Hippocampal formation (tissue), 2 donors: Measurements from ENCODE around the gene KIAA0753.
"Not testable (repeated sequence)": the region's sequence is repeated elsewhere in the genome, so short reads cannot be mapped to it uniquely, and the experiment has no call there.

Source experiments
- DNase-seq, 2 donors: peaks; one replicate each; lab custom pipeline; 2025; lab: John Stamatoyannopoulos, UW

KIAA0753 gene

DNA sequence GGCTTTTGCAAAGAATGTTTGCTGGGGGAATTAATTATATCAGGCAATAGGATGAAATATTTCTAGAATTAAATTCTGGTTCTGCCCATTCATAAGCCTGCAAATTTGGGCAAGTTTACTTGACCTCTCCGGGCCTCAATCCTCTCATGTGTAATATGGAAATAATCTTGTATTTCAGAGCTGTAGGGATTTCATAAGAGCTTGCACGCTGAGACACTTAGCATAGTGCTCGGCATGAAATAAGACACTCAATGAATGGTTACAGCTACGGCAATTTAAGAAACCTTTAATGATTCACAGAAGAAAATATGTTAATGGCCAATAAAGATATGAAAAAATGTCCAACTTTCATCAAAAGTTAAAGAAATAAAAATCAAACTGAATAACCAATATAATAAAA lies 43.6 kb downstream of the KIAA0753 start:
- no peak for DNase-seq

DNA sequence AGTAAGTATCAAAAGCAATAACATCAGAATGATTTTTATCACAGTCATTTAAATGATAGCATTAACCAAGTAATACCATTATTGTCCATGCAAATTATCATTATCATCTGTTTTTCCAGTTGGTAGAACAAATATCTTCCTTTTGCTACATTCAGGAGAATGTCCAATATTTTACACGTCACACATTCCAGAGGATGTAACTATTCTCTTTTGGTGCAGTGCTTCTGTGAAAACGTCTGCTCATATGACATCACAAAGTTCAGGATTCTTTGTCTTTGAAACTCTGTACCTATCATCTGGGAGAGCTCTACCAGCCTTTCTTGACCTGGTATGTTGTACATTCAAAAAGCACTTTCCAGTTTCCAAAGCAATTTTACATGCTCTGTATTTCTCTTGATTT lies 44.0 kb downstream of the KIAA0753 start:
- DNase-seq, result no peak

DNA sequence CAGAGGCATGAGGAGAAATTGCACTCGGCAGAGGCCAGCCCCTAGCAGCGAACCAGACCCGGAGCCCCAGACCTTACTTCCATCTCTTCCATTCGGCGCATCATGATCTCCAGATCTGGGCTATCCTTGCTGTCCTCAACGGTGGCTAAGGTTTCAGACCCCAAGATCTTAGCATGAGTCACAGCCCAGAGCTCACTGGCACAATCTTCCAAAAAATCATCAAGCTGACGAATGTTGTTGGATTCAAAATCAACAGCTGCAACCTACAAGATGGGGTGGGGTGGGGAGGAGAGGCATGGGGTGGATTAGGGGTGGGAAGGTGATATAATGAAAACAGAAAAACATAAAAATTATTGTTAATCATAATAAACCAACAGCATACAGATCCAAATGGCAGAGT lies 44.4 kb downstream of the KIAA0753 start:
- no peak for DNase-seq

DNA sequence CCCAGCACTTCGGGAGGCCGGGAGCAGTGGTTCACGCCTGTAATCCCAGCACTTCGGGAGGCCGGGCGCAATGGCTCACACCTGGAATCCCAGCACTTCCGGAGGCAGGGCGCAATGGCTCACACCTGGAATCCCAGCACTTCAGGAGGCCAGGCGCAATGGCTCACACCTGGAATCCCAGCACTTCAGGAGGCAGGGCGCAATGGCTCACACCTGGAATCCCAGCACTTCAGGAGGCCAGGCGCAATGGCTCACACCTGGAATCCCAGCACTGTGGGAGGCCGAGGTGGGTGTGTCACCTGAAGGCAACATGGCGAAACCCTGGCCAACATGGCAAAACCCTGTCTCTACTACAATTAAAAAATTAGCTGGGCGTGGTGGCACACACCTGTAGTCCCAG lies 47.1 kb downstream of the KIAA0753 start:
- not testable (repeated sequence) for DNase-seq

DNA sequence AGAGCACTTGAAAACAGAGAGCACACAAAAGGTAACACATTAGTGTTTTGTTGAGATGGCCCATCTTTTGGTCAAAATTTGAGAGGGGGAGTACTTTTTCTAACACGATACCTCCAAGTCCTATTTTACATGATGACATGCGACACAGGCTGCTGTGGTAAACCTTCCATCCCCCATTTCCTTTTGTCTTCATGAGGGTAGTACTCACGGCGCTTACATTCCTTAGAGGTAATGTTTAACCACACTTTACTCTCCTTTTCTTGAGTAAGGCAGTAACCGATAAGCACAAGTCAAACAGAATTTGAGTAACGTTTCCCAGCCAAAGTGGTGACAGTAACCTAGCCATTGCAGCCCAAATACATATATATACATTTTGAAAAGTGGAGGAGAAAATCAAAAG lies 48.3 kb downstream of the KIAA0753 start:
- DNase-seq, result no peak

DNA sequence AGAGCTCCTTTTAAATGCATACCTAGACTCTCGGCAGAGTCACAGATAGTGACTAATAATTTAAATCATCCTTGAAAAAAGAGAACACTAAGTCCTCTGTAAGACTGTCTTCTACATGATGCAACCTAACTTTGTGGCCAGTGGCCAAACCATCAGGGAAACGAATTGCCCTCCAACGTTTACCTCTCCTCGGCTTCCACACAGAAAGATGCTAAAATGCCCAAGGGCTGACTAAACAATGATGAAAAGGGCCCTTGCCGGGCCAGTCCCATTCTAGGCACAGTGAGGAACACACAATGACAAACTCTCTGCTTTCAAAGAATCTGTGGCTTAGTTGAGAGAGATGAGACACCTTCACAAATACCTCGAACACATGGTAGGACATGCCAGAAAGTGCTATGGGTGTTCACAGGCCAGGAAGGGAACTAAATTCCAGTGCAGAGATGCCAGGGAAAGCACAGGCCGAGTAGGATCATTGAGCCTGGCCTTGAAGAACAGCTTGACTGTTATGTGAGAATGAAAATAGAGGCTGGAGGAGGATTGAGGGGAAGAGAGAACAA lies 48.8 kb downstream of the KIAA0753 start:
- DNase-seq, result no peak

DNA sequence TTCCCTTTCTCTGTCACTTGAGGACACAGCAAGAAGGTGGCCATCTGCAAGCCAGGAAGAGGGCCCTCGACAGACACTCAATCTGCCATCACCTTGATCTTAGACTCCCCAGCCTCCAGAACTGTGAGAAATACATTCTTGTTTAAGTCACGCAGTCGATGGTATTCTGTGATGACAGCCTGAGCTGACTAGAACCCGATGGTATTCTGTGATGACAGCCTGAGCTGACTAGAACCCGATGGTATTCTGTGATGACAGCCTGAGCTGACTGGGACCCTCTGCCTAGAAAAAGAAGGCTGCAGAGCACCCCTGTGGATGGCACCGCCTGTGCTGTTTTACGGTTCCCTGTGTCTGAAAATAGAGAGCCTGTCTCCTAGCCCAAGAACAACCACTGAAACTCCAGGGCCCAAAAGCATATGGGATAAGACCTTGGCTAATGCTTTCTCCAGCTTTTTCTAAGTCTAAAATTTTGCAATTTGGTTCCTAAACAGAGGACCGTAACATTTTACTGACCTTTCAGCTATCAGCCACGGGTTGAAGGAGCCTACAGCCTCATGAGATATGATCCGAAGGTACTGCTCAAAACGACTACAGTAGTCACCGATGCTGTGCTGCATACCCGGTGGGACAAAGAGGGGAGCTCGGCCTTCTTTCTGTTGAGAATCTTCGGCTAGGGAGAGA lies 51.1 kb downstream of the KIAA0753 start:
- no peak for DNase-seq

DNA sequence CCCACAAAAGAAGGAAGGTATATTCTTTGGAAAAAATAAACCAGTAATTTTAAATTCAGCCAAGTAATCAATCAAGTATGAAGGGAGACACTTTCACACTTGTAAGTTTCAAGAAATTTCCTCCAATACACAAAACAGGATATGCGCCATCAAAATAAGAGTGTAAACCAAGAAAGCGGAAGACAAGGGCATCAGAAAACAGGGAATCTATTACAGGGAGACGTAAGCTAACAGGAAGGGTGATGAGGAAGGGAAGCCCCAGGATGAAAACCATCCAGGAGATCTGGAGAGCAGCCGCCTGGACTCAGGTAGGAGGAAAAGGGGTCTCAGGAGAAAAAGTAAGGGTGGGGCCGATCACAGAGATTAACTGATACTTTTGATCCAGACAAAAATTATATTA lies 52.3 kb downstream of the KIAA0753 start:
- DNase-seq, result no peak

DNA sequence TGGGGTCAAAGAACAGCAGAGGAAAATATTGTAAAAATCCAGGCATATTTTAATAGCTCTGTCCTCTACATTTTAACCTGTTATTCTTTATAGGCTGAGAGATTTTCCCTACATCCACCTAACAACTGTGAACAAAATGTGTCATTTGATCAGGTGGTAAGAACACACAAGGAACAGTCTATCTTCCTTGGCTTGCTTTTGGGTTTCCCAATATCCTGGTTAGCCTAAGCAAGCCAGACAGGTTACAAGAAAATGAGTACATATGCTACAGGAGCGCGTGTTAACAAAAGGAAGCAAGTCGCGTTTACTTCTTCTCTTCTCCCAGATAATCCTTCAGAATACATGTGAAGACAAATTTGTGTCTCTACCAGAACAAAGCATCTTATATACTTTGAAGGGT lies 53.2 kb downstream of the KIAA0753 start:
- DNase-seq, result no peak

DNA sequence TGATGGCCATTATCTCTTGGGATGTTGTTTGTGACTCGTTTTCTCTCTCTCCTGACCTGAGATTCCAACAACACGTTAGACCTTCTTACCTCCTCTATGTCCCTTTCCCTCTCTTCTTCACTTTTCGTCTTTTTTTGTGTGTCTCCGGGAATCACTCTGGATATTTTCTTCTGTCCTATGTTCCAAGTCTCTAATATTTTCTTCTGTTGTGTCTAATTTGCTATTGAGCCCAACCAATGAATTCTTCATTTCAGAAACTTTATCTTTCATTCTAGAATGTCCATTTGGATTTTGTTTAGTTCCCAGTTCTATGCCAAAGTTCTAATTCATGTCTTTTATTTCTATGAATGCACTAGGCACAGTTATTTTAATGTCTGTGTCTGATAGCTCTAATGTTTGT lies 57.1 kb downstream of the KIAA0753 start:
- DNase-seq, result no peak

DNA sequence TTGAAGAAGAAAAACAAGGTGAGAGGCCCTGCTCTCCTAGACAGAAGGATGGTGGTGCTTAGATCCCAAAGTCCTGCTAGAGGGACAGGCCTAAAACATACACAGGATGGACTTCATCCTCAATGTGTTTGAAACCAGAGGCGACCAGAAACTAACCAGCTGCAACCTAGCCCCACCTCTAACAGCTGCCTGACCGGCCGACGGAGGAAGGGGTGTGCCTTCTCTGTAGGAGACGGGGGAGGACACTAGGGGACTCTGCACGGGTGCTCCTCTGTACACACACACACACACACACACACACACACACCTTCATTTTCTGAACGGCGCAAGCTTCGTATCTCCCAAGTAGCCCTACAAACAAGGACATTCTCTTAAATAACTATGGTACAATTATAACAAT lies 59.9 kb downstream of the KIAA0753 start:
- no peak for DNase-seq

DNA sequence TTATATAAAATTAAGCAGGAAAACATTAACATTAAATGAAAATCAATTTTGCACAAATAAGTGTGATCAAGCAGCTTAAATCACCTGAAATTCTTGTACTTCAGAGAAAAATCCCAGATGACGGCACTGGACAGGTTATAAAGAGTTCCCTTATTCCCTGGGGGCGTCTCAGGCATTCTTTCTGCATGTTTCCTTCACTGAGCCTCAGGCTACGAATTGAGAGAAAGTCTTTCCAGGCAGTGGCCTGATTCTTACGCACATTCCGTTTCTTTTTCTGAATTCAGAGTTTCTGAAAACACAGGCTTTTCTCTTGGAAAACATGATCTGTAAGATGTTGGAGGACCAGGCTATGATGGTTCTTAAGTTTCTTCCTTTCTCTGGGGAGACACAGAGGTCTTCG lies 62.0 kb downstream of the KIAA0753 start:
- no peak for DNase-seq

DNA sequence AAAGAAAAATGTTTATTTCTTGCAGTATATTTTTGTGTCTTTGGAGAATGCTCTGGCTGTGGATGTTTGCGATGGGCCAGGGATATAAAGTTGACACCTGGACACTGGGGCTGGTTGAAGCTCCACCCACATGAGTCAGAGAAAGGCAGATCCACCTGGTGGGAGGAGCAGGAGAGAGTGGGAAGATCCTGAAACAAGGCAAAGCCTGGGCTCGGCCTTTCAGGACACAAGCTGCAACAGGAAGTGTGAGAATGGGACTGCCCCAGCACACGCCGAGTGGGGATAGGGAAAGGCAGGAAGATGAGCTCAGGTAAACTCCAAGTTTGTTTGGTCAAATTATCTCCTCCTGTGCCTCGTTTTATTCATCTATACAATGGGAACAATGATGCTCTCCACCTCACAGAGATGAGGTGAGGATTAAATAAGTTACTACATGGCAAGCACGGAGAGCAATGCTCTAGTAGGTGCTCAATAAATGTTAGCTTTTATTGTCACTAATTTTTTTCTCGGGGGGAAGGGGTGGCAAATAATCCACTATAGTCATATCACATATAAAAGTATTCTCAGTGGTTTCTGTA lies 62.7 kb downstream of the KIAA0753 start:
- DNase-seq, result no peak

DNA sequence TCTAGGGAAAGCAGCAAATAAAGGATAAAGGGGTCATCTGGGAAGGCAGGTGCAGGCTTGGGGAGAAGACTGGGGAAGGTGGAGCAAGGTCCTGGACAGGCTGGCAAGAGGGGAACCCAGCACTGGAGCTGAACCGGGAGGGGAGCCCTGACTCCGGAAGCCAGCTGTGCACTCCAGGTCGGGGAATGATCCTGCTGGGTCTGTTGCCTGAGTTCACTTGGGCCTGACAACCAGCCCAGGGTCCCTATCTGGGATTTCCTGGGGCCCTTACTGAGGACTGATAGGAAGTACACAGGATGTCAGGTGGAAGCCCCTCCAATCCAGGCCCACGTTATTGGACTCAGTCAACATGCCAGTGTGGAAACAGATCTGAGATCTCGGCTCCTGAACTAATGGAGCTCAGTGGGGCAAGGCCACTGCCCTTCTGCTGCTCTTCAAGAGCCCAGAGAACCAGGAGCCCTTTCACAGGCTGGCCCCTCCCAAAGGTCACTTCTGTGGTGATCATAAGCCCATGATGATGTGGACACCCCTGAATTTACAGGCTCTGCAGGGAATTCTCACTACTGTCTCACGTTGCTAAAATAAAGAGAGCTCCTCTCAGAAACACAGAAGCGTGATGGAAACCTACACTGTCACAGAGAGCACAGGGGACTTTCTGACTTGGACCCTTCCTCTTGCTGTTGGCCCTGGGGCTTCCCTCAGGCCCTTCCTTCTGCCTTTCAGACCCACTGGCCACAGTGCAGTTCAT lies 64.3 kb downstream of the KIAA0753 start:
- no peak for DNase-seq

DNA sequence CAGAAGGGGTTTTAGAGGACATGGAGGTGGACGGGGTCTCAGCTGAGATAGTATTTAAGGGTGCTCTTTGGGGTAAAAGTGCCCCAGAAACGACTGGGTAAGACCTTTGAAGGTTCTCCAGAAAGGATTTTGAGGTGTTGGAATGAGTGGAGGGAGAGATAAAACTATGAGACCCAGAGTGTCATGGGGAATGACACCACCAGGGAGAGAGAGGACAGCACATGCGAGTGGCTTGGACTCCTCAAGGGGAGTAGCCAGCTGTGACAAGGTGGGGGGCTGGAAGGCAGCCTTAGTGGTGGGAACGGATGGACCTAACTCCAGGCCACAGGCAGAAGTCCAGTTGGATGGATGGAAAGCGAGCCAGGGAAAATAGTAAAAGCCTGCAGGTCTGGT lies 64.9 kb downstream of the KIAA0753 start:
- DNase-seq, result no peak

DNA sequence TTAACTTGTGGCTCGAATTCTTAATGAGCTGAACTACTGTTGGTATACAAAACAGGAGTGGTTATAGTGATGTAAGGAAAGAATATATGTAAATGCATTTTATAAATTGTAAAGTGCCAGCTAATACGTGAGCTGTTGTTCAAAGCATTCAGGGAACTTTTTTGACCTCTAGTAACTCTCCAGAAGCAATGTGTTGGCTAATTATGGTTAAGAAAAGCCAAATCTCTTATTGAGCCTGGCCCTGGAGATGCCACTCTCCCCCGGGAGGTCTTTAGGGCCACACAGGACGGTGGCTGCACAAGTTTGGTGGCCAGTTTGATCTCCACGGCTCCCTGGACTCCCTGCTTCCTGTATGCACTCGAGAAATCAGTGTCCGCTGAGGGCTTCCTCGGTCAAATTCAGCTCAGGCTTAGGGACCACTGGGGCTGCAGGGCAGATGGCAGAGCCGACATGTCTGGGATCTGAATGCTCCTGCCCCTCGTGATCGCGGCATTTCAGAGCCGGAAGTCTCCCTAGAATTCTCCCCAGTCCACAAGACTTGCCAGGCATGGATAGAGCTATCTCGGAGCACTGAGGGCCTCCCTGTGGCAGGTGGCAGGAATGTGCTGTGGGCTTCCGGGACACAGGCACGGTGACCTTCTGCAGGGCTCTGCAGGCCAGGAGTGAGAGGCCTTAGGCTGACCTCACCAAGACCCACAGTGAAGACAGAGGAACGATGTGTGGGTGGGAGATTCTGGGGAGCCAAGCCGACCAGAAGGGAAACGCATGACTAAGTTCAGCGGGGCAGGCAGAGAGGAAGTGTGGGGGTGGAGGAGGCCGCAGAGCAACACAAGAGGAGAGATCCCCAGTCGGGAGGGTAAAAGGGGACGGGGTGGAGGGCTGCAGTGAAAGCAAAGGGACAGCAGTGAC lies 65.6 kb downstream of the KIAA0753 start:
- no peak for DNase-seq

DNA sequence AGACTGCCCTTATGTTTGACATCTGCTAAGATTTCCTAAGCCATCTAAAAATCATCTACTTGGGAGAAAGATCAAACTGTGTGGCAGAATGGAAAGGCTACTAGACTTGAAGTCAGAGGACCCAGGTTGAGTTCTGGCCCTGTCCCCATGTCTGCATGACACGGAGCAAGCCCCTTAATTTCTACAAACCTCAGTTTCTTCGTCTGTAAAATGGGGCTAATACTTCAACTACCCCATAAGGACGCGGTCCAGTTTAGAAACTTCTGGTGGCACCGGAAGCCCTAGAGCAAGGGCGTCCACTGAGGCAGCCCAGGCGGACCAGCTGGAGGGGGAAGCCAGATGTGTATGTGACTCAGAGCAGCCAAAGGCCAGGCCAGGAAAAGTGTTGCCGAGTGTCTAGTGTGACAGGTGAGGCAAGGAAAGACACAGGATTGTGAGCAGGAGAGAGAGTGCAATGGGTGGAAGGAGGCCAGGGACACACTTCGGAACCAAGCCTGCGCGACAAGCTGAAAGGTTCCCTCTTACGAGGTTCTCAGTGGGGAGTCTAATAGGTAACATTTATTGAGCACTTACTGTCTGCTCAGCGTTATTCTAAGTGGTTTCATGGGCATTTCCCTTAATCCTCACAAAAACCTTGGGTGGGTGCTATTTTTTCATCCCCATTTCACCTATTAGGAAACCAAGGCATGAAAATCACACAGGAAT lies 66.4 kb downstream of the KIAA0753 start:
- no peak for DNase-seq

DNA sequence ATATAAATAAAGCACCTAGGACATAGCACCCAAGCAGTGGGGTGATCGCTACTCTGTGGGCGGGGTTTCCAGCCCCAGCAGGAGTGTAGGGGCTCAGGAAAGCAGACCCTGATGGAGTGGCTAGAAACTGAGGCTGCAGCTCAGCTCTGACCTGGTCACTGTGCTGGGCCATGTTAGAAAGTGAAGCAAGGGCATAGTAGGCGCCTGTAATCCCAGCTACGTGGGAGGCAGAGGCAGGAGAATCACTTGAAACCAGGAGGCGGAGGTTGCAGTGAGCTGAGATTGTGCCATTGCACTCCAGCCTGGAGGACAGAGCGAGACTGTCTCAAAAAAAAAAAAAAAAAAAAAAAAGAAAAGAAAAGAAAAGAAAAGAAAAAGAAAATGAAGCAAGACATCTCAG lies 67.0 kb downstream of the KIAA0753 start:
- DNase-seq, result not testable (repeated sequence)

DNA sequence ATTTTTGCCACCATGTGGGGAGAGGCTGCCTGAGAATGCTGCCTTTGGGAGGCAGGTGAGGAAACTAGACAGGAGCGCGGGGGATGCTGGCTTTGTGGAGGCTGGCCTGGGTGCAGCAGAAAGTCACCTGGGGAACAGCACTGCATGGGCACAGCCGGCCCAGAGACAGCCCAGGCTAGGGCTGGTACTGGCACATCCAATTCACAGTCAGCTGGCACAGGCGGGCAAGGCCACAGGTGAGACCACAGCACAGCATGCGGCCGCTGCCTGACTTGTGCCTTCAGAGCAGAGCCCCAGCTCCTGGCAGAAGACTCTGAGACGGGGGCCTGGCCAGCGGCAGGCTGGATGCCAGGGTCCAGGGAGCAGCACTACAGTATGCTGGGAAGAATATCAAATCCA lies 67.5 kb downstream of the KIAA0753 start:
- no peak for DNase-seq

DNA sequence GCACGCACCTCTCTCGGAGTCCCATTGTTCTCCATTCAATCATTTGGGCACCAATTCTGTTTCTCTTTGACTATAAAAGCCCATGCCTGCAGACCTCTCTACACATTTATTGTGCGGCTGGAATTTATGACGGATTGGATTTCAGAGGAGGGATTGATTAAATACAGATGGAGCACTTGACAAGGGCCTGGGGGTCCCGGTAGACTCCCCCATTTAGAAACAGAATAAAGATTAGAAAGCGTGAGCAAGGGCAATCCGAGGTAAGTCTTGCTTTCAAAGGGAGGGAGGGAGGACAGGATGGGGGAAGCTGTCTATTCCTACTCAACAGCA lies 69.1 kb downstream of the KIAA0753 start:
- no peak for DNase-seq

DNA sequence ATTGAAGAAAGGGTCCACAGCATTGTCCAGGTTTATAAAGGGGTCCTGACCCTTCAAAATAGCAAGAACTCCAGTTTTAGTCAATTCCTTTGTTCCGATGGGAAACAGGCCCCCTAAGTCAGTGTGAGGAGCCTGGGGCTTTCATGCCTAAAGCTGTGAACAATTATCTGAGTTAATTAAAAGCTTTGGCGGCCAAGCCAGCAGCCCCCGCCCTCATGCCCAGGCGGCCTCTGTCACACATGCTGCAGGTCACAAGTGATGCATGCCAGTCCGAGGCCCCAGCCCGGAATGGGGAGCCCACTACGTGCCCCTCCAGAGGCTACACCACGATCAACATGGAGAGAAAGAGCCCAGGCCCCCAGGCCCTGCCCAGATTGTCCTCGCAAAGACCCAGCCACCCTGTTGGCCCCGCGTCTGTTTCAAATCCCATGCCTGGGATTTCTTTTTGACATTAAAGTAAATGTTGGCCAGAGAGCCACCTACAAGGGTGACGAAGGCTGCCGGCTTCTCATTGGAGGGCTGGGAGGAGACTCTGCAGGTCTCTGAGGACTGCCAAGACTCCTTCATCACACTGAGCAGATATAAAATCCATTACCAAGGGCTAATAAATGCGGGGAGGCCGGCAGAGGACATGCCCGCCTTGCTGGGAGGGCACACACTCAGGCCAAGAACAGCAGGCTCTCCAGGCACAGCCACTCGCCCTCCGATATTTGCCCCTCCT lies 69.6 kb downstream of the KIAA0753 start:
- no peak for DNase-seq
